ENCODE results near the gene ALAS2.
"Not testable (repeated sequence)": the region's sequence is repeated elsewhere in the genome, so short reads cannot be mapped to it uniquely, and the experiment has no call there.

ALAS2 gene, protein sequence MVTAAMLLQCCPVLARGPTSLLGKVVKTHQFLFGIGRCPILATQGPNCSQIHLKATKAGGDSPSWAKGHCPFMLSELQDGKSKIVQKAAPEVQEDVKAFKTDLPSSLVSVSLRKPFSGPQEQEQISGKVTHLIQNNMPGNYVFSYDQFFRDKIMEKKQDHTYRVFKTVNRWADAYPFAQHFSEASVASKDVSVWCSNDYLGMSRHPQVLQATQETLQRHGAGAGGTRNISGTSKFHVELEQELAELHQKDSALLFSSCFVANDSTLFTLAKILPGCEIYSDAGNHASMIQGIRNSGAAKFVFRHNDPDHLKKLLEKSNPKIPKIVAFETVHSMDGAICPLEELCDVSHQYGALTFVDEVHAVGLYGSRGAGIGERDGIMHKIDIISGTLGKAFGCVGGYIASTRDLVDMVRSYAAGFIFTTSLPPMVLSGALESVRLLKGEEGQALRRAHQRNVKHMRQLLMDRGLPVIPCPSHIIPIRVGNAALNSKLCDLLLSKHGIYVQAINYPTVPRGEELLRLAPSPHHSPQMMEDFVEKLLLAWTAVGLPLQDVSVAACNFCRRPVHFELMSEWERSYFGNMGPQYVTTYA

DNA sequence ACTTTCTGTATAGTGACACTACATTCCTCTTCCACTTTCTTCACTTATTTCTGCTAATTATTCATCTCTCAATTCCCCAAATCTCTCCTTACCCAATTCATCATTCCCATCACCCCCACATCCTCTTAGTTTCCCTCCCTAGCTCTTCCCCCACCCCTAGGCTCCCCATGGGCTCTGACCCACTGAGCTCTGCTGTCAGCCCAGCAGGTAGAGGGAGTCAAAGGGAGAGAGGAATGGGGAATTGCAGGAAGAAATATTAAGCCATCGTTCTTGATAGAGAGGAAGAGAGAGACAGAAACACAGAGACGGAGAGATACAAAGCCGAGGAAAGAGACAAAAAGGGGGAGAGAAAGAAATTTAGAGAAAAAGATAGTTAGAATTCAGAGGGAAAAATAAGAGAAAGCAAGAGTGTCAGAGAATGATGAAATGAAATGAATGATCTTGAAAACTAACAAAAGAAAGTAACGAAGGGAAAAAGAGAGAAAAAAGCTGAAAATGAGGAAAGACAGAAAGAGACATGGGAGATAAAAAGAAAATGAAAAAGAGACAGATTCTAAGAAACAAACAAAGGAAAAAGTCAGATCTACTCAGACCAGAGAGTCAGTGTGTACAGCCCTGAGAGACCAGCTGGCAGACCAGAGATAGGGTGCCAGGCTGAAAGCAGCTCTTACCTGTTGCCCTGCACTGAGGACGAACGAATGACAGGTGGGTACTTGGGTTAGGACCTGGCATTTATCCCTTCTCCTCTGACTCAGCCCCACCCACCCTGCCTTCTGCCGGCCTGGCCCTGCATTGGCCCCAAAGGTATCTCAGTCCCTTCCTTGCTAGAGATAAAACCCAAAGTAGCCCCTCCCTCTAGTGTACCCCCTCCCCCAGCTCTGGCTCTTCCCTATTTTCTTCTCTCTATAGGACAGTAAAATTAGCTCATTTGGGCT lies at the start of gene ALAS2:
Gene ALAS2, minus strand, starts transcription at position 707 of the 935 bp plus-strand sequence. CDS start 4,977 bp downstream, outside the sequence.
- no peak for DNase-seq

DNA sequence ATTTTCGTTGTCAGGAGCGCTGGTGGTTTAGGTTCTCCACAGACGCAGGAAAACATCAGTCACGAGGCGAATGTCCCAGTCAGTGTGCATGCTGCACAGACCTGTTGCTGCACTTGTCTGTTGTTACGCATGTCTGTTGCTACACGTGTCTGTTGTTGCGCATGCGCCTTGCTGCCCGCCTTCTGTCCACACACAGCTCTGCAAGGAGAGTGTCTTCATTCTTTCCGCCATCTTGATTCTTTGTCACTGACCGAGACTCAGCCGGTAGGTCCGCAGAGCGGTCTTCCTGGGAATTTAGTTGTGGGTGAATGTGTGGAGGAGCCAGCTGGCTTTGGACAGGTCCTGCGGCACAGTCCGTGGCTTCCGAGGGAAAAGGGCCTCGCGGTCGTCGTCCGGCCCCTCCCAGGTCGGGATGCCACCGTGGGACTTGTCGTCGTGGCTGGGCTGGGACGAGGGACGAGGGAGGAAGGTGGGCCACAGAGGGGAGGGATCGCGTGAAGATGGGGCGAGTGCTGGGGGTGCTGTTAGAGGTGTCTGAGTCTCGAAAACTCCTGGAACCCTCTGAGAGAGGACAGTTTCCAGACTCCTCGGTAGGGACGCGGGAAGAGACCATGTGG lies 44.2 kb upstream of the ALAS2 start, which contains the start of gene PAGE2B:
Gene PAGE2B, plus strand, starts transcription at position 180 of the 617 bp plus-strand sequence. CDS start 1,012 bp downstream, outside the sequence.
- no peak for DNase-seq

DNA sequence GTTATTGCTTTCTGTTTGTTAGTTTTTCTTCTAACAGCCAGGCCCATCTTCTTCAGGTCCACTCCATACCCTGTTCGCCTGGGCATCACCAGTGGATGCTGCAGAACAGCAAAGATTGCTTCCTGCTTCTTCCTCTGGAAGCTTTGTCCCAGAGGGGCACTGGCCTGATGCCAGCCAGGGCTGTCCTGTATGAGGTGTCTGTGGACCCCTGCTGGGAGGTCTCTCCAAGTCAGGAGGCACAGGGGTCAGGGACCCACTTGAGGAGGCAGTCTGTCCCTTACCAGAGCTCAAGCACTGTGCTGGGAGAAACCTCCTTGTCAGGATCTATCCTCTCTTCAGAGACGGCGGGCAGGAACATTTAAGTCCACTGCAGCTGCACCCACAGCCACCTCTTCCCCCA lies 41.5 kb upstream of the ALAS2 start:
- no peak for DNase-seq

DNA sequence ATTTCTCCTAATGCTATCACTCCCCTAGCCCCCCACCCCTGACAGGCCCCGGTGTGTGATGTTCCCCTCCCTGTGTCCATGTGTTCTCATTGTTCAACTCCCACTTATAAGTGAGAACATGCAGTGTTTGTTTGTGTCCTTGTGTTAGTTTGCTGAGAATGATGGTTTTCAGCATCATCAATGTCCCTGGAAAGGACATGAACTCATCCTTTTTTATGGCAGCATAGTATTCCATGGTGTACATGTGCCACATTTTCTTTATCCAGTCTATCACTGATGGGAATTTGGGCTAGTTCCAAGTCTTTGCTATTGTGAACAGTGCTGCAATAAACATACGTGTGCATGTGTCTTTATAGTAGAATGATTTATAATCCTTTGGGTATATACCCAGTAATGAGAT lies 36.4 kb upstream of the ALAS2 start:
- not testable (repeated sequence) for DNase-seq

DNA sequence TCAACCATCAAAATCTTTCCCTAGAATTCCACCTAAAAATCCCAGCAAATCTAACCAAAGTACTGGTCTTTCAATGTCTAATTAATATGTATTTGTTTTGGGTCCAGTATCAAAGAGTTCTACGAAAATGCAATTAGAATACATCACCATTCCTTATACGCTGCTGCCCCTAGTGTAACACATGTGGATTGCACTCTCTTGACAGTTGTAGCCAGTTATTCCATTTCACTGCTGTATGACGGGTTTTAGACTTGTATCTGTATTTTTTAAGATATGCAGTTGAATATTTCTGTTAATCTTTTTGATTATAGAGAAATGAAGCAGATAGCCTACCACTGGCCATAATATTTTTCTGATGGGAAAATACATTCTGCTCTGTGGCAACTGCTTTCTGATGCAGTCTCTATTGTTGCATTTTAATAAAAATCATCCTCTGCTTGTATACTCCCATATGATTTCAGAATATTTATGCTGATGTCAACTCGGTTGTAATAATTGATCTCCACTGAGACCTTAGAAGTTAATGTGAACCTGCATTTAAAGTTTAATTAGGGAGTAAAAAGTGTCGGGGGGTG lies 27.0 kb upstream of the ALAS2 start:
- DNase-seq = no peak

DNA sequence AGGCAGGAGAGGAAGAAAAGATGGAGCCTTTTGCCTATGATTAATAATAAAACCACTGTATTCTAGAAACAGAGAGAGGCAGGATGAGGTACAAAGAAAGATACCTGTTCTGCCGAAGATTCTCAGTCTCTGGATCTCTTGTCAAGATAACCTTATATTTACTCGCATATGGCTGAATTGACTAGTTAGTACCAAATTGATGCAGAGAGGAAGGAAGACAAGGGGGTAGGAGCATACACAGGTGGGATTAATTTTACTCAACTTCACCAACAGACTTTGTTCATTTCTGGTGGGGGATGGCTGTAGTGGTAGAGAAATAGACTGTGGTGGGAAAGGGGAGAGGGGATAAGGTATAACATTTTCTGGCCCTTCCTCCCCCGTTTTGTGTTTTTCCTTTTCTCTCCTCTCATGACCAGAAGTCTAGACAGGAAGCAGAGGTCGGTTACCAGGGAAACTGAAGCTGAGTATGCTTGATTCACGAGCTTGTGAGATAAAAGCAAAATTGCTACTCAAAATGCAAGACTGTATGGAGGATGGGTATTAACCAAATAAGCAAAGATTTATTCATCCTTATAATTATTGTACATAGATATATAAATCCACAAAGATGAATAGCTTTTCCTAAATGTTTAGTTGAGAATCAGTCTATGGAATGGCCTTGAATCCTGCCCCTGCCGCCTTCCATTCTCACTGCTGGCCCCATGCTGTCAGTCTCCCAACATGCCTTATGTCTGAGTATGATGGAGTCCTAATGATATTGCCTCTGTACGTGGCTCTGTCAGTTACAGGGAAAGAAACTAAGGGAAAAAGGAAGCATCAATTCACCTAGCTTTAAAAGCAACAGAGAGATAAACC lies 26.3 kb upstream of the ALAS2 start:
- DNase-seq = no peak

DNA sequence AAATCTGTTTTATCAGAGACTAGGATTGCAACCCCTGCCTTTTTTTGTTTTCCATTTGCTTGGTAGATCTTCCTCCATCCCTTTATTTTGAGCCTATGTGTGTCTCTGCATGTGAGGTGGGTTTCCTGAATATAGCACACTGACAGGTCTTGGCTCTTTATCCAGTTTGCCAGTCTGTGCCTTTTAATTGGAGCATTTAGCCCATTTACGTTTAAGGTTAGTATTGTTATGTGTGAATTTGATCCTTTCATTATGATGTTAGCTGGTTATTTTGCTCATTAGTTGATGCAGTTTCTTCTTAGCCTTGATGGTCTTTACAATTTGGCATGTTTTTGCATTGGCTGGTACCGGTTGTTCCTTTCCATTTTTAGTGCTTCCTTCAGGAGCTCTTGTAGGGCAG lies 19.8 kb upstream of the ALAS2 start:
- not testable (repeated sequence) for DNase-seq

DNA sequence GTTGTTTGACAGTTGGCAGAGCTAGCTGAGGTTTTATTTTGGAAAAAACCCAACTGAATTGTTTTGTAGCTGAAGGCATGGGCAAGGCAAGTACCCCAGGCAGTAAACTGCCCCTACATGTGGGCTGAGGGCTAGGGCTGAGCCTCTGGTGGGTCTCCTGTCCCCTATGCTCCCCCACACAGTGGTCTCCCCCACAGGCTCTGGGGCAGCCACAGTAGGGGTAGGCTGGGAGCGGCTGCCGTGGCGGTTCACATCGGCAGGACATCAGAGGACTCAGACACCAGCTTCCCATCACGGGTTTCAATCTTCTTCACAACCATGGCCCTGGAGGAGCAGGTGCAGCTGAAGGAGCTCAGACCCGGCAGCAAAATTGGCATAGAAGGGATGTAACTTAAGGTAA lies 10.7 kb upstream of the ALAS2 start:
- no peak for DNase-seq

DNA sequence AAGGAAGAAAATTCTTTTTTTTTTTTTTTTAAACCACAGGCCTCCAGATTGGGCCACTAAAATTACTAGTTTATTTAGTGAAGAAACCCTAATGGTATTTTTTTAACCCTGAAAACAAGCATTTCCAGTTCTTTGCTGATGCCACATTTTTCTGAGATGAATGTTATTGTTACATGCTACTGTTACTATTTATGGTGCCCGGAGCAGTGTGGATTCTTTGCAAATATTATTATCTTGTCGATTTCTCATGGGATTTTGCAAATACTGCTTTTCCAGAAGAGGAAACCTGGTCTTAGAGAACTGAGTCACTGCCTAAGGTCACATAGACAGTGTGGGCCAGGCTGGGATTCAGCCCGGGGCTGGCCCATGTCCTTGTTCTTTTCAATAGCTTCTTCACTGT lies 8.7 kb upstream of the ALAS2 start:
- no peak for DNase-seq

DNA sequence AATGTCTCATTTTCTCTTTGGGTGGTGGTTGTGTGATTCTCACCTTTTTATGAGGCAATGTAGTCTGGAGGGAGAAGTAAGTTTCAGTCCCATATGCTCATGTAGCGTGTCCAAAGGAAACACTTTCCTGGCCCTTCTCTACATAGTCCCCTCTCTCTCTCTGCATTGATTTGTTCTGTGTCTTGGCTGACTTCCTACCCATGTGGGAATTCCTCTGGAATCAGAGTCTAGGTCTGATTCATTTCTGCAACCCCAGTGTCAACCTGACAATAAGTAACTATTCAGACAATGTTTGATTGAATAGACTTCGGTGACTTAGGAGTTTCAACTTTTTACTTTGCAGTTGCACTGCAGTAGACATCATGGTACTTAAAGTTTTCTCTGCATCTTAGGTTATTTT lies 2.7 kb upstream of the ALAS2 start:
- DNase-seq = no peak

DNA sequence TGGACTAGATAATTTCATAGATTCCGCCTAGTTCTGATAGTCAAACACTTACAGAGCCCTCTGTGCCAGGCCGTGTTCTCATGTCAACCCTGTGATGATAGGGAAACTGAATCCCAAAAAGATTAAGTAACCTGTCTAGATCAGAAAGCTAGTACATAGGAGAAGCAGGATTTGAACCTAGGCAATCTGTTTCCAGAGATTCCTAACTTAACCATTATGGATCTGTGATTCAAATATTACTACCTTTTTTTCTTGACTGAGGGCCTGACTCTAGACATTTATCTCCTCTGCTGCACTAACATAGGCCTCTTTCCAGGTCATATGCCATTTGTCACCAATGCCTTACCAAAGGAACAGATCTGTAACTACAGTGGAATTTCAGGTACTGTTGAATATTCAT lies 1.5 kb downstream of the ALAS2 start:
- no peak for DNase-seq

DNA sequence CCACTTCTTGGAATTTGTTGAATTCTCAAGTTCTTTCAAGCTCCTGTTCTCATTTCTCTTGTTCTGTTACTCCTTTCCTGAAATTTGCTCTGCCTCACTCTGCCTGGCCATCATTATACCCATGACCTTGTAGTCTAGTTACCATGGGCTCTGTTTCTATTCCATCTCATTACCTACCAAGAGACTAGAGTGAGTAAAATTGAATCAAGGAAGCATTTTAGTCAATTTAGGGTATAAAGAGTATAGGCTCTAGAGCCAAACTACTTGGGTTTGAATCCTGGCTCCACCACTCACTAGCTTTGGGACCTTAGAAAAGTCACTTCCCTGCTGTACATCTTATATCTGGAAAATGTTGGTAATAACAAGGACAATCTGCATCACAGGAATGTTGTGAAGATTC lies 2.2 kb downstream of the ALAS2 start:
- DNase-seq = no peak

DNA sequence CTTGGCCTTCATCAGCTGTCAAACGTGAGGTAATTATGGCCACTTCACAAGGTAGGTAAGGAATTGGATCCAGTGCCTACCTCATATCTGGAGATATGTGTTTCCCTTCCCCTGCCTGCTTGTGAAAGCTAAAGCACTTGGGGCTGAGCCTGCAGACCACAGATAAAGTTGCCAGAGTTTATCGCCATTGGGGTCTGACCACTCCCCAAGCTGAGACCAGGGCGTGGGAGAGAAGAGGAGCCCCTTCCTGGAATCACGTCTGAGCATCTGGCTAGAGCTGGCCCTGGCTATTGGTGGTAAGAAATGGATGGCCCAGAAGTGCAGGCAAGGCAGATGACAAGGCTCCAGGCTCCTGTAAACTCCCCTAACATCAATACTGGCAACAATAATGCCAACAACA lies 2.7 kb downstream of the ALAS2 start:
- no peak for DNase-seq

DNA sequence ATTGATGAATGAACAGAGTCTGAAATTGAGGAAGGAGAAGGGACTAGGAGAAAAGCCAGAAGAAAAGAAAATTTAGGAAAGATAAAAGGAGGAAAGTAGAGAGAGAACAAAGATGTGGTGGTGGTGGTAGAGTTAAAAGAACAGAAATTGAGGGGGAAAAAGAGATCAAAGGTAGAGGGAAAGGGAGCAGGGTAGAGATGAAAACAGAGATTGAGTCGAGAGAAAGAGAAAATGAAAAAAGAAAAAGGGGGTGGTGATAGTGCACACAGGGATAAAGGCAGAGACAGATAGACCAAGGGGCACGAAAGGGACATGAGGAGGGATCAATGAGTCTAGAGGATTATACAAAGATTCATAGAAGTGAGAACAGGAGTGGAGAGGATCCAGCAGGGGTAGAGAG lies 3.9 kb downstream of the ALAS2 start:
- DNase-seq = no peak

DNA sequence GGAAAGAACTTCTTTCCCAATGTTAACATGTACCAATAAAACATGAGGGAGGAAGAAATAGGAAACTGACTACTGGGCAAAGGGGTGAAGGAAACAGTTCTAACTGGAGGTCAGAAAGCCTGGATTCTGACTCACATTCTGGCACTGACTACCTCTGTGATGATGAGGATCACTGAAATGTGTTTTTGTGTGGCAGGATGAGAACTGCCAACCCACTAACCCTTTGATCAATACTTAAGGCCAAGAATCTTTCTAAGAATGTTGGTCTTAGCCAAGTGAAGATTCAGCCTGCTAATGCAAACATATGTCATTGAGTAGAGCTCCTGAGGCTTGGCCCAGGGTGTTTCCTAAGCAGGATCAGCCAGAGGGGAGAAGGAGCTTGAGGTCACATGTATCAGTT lies 4.6 kb downstream of the ALAS2 start:
- DNase-seq = no peak

DNA sequence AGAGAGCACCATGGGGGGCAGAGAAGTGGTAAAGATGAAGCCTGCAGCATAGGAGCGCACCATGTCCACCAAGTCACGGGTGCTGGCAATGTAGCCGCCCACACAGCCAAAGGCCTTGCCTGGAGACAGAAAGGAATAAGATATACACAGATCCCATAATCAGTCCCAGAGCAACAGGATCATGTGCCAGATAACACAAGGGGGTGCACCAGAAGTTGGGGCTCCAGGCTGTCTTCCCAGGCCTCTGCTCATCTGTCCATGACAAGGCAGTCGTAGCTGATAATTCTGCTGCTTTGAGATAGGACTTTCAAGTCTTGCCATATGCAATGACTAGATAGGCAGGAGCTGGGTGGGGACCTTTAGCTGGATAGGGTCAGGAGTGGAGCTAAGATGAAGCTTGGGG lies 15.9 kb downstream of the ALAS2 start:
- no peak for DNase-seq

DNA sequence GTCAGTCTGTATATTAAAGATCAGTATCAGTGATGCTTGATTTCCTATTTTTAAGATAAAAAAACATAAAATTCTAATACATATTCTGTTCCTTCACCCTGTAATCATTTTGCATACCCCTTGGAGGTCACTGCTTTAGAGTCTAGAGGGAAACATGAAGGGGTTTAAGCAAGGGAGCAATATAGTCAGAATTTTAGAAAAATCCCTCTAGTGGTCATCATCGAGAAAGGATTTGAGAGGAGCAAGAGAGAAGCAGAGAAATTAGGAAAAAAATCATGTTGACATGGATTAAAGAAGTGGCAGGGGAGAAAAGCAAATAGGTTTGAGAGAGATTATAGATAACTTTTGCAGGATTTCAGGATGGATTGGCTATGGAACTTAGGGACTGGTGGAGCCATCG lies 19.5 kb downstream of the ALAS2 start:
- no peak for DNase-seq

DNA sequence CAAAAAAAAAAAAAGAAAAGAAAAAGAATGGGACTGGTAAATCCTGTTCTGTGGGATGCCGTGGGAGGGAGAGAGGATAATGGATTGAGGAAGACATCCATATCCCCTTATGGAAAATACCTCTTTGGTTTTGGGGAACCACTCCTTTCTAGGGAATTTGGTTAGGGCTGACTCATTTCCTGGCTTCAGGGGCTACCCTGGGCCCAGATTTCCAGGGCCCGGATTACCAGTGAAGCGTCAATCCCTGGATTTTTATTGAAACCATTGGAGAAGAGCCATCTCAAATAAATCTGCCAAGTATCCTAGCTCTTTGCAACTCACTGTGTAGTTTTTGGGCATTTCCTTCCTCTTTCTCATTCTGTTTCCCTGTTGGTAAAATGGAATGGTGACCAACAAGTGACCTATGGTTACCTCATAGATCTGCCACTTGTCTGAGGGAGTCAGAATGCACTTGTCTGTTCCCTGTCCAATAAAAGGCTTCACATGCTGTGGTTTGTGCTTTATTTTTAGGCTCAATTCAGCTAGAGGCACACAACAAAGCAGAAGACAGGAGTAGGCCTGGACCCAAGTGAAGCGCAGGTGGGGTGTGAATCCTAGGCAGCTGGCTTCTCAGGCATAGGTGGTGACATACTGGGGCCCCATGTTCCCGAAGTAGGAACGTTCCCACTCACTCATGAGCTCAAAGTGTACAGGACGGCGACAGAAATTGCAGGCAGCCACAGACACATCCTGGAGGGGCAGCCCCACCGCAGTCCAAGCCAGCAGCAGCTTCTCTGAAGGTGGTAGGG lies 22.0 kb downstream of the ALAS2 start:
- DNase-seq = no peak

DNA sequence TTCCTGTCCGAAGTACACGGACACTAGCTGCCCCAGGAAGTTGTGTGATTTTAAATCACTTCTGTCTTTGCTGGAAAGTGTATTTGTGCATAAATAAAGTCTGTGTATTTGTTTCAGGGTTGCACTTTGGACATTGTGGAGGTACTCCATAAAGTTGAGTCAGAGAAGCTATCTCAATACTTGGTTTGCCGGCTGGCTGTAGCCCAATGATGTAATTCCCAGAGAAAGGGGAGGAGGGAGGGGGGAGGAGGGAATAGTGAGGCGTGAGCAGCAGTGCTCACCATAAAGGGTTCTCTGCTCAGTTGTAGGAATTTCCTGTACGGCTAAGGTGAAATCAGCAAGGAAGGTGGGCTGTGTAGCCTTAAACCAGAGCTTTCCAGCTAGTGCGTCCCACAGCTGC lies 23.1 kb downstream of the ALAS2 start:
- DNase-seq = no peak

DNA sequence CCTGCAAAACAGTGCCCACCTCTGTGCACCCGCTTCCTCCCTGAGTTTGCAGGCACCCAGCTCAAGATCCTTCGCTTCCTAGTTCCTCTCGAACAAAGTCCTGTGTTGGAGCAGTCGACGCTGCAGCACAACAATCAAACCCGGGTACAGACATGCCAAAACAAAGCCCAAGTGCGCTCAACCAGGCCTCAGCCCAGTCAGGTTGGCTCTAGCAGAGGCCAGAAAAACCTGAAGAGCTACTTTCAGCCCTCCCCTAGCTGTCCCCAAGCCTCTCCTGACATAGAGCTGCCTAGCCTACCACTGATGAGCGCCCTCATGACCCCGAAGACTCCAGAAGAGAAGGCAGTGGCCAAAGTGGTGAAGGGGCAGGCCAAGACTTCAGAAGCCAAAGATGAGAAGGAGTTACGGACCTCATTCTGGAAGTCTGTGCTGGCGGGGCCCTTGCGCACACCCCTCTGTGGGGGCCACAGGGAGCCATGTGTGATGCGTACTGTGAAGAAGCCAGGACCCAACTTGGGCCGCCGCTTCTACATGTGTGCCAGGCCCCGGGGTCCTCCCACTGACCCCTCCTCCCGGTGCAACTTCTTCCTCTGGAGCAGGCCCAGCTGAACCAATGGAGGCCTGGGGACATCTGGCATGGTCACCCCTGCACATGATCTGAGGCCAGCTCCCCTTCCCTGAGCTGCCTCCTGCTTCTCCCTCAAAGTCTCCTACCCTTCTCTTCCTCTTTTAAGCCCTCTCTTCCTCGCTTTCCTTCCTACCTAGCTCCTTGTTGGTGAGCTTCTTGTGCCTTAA lies 23.8 kb downstream of the ALAS2 start:
- DNase-seq = no peak

All from NCI-H446 treated with DMSO at 0.1 percent for 48 hours (cell line).